ENCODE data around the gene NME9.
A peak's percentile ranks its signal among the peaks of the same experiment; 100 is the strongest.

The NME9 gene

DNA sequence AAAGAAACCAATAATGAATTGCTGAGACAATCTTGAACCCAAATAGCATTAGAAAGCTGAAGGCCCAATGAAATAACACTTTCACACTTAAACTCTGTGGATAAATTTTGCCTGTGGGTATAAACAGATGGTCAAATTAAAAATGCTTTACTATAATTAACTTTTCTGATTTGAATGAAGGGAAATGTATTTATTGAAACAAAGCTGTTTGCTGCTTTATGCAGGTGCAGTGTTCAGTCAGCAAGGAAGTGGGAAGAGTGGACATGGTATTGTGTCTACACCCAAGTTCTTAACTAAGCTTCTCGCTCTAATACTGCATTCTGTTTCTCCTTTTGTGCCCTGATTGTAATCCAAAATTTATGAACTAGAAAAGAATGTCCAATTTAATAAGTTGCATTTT is 31.8 kb downstream of the NME9 start:
- DNase-seq, result no peak
- TF ChIP-seq GATA1 (IDR thresholded peaks at IDR 0.05; ENCODE audit: low read depth, low read length) (no peak), POLR2A (IDR thresholded peaks at IDR 0.05; ENCODE audit: low read length) (no peak)

DNA sequence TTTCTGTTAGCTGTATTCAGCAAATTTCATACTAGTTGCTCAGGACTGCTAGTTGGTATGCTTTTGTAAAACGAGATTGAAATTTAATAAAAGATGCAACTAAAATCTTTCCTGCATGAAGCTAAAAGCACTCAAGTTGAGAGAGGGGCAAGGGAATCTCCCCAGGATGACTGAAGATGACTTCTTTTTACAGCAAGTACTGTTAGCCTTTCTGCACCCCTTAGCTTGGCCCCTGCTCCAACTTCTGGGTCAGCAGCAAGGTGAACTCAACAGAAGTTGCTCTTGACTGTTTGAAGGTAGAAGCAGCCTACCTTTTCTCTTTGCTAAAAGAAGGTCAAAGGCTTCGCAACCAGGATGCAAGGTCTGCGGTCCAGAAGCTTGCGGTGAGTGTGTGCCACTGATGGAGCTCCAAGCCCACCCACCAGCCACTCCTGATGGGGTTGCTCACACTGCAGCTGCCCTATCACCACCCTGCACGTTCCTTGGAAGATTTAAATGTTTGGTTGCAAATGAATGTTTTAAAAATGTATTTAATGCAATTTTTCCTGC is 32.5 kb downstream of the NME9 start:
- DNase-seq, result no peak

DNA sequence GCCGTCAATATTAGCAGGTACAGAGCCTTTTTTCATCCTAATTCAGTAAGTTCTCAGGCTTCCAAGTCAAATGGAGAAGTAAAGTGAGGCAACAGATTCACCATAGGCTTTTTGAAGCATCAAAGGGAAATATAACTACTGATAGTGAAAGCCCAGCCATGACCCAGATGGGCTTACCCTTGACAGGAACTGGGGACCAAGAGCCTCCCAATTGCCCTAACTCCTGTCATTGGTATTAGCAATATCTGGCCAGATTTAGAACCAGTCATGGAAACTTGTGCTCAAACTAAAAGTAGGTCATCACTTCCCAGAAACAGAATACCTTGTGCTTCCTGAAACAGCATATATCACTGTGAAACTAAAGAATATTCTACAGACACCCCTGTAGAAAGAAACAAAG is 33.0 kb downstream of the NME9 start:
- DNase-seq, result no peak
- TF ChIP-seq POLR2A (IDR thresholded peaks at IDR 0.05; ENCODE audit: low read length) (no peak), GATA1 (IDR thresholded peaks at IDR 0.05; ENCODE audit: low read depth, low read length) (no peak)

More for the DNA sequence above, 32.5 kb downstream of the NME9 start:
- no peak for TF ChIP-seq POLR2A (IDR thresholded peaks at IDR 0.05; ENCODE audit: low read length)
- TF ChIP-seq GATA1 (IDR thresholded peaks at IDR 0.05; ENCODE audit: low read depth, low read length), result no peak

DNA sequence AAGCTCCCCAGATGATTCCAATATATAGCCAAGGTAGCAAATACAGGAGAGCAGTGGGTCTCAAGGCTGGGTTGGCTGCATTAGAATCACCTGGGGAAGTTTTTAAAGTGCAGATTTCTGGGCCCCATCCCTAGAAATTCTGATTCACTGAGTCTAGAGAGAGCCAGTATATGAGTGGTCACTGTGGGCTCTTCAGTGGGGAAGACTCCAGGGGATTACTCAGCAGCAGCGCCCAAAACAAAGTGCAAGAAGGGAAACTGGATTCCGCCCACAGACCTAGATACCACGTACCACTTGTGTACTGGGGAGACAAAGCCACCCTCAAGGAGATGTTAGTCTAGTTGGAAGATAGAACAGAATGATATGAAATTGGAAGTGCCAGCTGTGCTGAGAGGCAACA is 40.0 kb downstream of the NME9 start:
- TF ChIP-seq POLR2A (IDR thresholded peaks at IDR 0.05; ENCODE audit: low read length) (no peak), GATA1 (IDR thresholded peaks at IDR 0.05; ENCODE audit: low read depth, low read length) (no peak)
- DNase-seq, result no peak

DNA sequence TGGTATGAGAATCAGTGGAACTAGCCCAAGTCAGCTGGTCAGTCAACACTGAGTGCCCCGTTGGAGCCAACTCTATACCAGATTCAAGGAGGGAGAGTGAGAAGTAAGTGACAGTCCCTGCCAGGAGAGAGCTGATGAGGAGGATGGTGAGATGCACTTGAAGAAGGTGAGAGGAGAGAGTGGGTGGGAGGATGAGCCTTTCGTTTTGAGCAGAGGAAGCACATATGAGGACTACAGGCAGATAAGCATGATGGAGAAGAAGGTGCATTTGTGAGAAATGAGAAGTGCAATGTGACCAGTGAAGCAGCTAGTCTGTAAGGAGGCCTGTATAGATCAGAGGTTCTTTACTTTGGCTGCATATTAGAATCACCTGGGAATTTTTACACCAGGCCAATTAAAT is 40.4 kb downstream of the NME9 start:
- no peak for TF ChIP-seq POLR2A (IDR thresholded peaks at IDR 0.05; ENCODE audit: low read length)
- TF ChIP-seq GATA1 (IDR thresholded peaks at IDR 0.05; ENCODE audit: low read depth, low read length), result no peak

DNA sequence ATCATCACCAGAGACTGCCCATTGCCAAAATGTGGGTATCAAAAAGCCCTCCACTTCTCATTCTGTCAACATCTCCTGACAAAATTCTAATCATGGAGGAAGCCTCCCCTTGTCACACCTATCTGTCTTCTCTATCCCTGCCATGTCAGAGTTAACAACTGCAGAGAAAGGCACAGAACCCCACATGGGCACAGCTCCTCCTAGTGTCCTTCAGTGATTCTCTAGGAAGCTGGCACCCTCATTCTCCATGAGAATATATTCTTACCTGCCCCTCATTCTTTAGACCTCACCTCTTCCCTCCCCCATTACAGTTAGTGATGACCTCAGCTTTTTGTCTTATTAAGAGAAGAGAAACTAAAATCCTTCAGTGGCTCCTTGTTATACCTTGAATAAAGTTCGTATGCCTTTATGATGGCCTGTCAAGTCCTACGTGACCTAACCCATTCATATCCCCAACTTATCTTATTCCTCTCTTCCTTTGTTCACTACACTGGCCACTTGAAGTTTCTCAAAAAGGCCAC is 44.6 kb downstream of the NME9 start:
- DNase-seq, result peak in 1 of 2 experiments; percentile 11
- TF ChIP-seq GATA1 (IDR thresholded peaks at IDR 0.05; ENCODE audit: low read depth, low read length), result no peak
- no peak for TF ChIP-seq POLR2A (IDR thresholded peaks at IDR 0.05; ENCODE audit: low read length)

More for the DNA sequence above, 40.4 kb downstream of the NME9 start:
- DNase-seq, result no peak

DNA sequence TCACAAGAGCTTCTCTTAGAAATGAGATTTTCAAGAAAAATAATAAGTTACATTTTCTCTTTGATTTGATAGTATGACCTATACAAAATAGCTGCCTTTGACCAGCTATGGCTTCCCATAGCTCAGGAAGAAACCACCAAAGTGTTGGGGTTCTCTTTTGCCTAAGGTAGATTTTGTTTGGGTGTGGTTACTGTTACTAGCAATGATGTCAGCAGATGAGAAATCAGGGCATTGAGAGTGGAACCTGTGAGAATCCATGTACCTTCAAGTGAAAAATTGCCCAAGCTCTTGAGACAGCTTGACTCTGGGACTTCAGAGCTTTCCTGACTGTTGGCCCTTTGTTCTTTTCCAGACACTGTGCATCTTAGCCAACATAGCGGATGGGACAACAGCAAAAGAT is 45.6 kb downstream of the NME9 start:
- TF ChIP-seq POLR2A (IDR thresholded peaks at IDR 0.05; ENCODE audit: low read length) (no peak), GATA1 (IDR thresholded peaks at IDR 0.05; ENCODE audit: low read depth, low read length) (no peak)
- DNase-seq, result no peak

DNA sequence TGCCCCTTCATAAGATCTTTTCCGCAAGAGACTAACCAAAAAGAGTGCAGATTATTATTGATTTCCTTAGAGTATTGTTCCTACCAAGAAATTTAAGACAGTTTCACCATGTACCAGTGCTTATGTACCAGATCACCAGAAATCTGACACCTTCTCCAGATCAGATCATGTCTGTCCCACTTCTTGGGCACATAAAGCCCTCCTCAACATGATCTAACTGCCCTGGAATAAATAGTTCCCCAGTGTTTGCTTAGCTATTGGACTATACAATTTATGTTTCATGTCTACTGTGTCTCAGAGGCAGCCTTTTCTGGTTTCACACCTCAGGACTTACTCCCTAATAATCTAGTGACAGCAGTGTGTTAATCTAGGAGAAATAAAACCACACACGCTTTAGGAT is 46.8 kb downstream of the NME9 start:
- TF ChIP-seq GATA1 (IDR thresholded peaks at IDR 0.05; ENCODE audit: low read depth, low read length) (no peak), POLR2A (IDR thresholded peaks at IDR 0.05; ENCODE audit: low read length) (no peak)
- DNase-seq, result no peak

DNA sequence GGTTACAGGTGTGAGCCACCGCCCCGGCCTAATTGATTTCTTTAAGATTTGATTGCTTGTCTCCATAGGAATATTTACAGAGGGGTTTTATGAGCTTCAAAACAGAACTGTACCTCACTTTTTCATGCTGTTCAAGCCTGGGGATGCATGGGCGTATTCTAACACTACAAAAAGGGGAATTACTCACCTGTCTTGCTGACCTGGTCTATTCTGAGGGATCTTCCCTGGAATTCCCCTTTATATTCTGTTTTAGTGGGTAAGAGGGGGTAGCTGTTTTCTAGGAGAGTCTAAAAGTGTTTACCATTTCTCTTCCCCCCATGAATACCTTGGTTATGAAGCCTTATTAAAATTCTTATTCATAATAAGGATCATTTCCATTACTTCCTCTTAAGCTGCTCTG is 48.1 kb downstream of the NME9 start:
- TF ChIP-seq POLR2A (IDR thresholded peaks at IDR 0.05; ENCODE audit: low read length) (no peak), GATA1 (IDR thresholded peaks at IDR 0.05; ENCODE audit: low read depth, low read length) (no peak)
- DNase-seq, result no peak

DNA sequence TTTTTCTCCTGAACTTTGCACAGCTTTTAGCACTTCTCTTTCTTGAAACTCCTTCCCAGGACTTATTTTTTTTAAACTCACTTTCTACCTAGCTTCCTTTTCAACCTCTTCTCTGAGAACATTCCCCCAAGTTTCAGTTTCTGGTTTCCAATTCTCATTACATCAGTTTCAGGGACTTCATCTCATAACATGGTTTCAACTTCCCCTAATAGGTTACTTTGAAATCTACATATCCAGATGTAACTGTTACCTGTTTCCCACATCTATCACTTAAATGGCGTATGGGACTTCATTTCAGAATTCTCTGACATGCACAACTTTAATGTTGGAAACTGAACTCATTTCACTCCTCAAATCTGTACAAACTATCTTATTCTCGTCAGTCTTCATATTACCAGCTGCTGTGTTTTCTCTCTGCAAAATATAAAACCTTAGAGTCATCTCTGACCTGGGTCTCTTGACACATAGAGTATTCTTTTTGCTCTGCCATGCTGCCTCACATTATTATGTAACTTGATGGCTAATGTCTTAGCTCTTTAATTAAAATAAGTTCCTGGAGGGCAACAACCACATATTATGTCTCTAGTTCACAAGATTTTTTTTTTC is 58.4 kb downstream of the NME9 start:
- no peak for DNase-seq

DNA sequence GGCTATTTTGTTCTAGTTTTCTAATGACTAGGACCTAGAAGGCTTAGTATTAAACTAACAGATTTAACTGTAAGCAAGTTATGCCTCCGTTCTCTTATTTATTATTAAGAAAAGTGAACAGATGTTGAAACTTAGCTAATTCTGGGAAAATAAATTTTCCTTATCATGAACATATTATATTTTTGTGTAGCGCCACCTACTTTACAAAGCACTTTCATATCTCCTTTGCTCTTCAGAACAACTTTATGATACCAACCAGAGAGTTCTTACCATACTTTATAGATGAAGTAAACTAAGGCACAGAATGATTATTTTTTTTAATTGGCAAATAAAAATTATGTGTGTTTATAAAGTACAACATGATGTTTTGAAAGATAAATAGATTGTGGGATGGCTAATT is 59.4 kb downstream of the NME9 start:
- TF ChIP-seq GATA1 (IDR thresholded peaks at IDR 0.05; ENCODE audit: low read depth, low read length) (no peak), POLR2A (IDR thresholded peaks at IDR 0.05; ENCODE audit: low read length) (no peak)

More for the DNA sequence above, 58.4 kb downstream of the NME9 start:
- TF ChIP-seq POLR2A (IDR thresholded peaks at IDR 0.05; ENCODE audit: low read length) (no peak), GATA1 (IDR thresholded peaks at IDR 0.05; ENCODE audit: low read depth, low read length) (no peak)

DNA sequence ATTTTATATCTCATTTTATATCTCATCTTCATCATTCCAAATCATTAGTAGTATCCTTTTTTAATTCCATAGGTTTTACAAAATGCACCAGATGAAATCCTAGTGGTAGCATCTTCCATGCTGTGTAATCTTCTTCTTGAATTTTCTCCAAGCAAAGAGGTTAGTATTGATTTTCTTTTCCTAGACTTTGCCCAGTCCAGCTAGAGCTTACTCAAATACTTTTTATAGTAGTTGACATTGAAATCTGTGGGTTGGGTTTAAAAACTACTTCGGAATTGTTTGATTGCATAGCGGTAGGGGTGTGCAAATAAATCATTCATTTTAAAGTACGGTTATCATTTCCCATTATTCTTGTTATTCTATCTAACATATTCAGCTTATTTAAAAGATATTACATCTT is 62.6 kb downstream of the NME9 start:
- no peak for DNase-seq
- TF ChIP-seq GATA1 (IDR thresholded peaks at IDR 0.05; ENCODE audit: low read depth, low read length) (no peak), POLR2A (IDR thresholded peaks at IDR 0.05; ENCODE audit: low read length) (no peak)

More for the DNA sequence above, 59.4 kb downstream of the NME9 start:
- DNase-seq, result no peak

DNA sequence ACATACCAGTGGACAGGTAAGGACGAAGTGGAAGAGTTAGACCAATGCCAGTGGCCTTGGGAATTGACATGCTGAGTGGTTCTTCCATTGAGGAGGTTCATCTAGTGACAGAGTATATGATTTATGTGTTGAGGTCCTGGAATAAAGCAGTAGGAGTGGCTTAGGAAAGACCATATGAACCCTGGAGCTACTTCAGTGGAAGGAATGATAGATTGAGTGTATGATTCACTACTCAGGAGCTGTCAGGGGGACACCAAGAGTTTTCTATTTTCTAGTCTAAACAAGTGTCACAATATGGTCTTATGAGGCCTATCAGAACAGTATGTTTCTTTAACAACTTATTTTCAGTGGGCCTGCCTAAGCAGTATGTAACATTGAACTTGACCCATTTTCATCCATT is 63.9 kb downstream of the NME9 start:
- TF ChIP-seq GATA1 (IDR thresholded peaks at IDR 0.05; ENCODE audit: low read depth, low read length) (no peak), POLR2A (IDR thresholded peaks at IDR 0.05; ENCODE audit: low read length) (no peak)
- DNase-seq, result no peak

DNA sequence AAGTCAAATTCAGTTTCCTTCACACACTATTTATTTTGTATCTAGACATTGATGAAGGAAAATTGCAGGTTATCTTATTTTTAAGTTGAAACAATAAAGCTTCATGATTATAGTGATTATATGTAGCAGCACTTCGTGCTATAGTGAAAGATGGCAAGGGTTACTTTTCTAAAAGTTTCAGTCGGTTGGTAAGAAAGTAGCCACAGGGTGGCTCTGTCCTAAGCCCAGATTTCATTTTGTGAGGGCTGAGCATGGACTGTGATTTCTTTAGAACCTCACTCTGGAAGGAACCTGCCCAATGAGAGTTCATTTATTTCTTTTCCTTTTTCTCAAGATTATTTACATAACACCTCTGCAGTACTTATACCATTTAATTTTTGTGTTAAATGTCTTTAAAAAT is 66.5 kb downstream of the NME9 start:
- no peak for DNase-seq
- no peak for TF ChIP-seq POLR2A (IDR thresholded peaks at IDR 0.05; ENCODE audit: low read length)

DNA sequence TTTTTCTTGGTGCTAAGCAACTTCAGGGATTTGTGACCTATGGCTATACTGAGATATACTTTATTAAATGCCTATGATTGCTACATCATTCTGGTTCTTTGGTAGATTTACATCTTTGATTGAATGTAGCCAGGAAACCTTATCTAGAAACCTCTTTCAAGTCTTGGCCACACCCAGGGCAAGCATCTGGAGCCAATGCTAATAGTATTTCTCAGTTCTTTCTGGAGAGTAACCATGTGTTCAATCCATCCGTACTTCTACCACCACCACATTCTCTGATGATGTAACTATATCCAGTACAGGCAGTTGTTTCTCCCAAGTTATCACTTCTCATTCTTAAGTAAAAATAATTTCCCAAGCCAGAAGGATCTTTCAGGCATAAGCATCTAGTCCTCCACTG is 69.0 kb downstream of the NME9 start:
- DNase-seq, result peak in 1 of 2 experiments; percentile 31
- TF ChIP-seq GATA1 (IDR thresholded peaks at IDR 0.05; ENCODE audit: low read depth, low read length) (no peak), POLR2A (IDR thresholded peaks at IDR 0.05; ENCODE audit: low read length) (no peak)
